Renal pelvis (tissue), 3 donors: ENCODE results near the gene KNG1. TPM values are rescaled to one million over a fixed set of nuclear protein-coding genes. Genes with fewer than 3 reads are reported as not detected.

Experiments used
- polyA plus RNA-seq, 3 donors: library from polyadenylated mRNA; unstranded; fragments of 120-200 nt; gene quantifications; one replicate each; pipeline ENCODE4 v1.2.1, GENCODE V29; 2013; ENCODE audit not compliant: insufficient read length in 3 of 3

KNG1 gene
- polyA plus RNA-seq, 3 donors, result 84.2 to 146 (median 119) TPM

Other genes with a start within 250 kb of the KNG1 start
- gene CRYGS, start 173.0 kb upstream of the KNG1 start, polyA plus RNA-seq, result 10 to 100 TPM in 2 of 3 donors, 1 to 10 TPM in 1; 5.8 to 13.0 (median 10.1) TPM
- 10 to 100 TPM; 17.0 to 27.1 (median 22.4) TPM for gene TBCCD1, start 150.0 kb upstream of the KNG1 start, polyA plus RNA-seq
- 10 to 100 TPM; 67.9 to 73.9 (median 68.7) TPM for gene DNAJB11, start 146.6 kb upstream of the KNG1 start, polyA plus RNA-seq
- under 1 TPM; 0.44 to 0.61 (median 0.56) TPM for gene AHSG, start 104.3 kb upstream of the KNG1 start, polyA plus RNA-seq
- gene FETUB, start 77.0 kb upstream of the KNG1 start, polyA plus RNA-seq, result under 1 TPM; 0.16 to 0.84 (median 0.65) TPM
- 1 to 10 TPM; 2.4 to 3.5 (median 2.5) TPM for gene HRG, start 51.3 kb upstream of the KNG1 start, polyA plus RNA-seq
- gene EIF4A2, start 66.2 kb downstream of the KNG1 start, polyA plus RNA-seq, result 100 to 1,000 TPM; 718 to 864 (median 851) TPM
- gene RFC4, start 89.1 kb downstream of the KNG1 start, polyA plus RNA-seq, result 10 to 100 TPM; 47.1 to 50.8 (median 47.6) TPM
- gene ADIPOQ, start 125.4 kb downstream of the KNG1 start, polyA plus RNA-seq, result under 1 TPM in 2 of 3 donors, not detected in 1; 0.03 to 0.04 TPM
- gene ST6GAL1, start 213.2 kb downstream of the KNG1 start, polyA plus RNA-seq, result 10 to 100 TPM; 55.6 to 81.0 (median 61.7) TPM